ENCODE measurements around the gene HNF1A. TPM values are rescaled to one million over a fixed set of nuclear protein-coding genes. Genes with fewer than 3 reads are reported as not detected.

The HNF1A gene
- total and polyA plus RNA-seq, 2 of the 13 experiments (the other 11 are each of a cell fraction or from before 2014, with no cell fraction given), result 13.4 to 34.7 TPM

GRCh38 chr12:120972870-120973543 is 5.3 kb upstream of the HNF1A start:
- DNase-seq (ENCODE audit: low spot score) (peak; percentile 90), ATAC-seq (peak; percentile 84), FAIRE-seq (peak; percentile 73)
- ChIA-PET POLR2A (interaction anchor here (0.6 to 5.1 kb wide), 7 partner anchors 10 to 830 kb away, joined by 3 to 99 read pairs (median 4); no protein-coding TSS in a partner anchor), CTCF (ENCODE audit: low intra/inter-chr PET ratio, low total read pairs) (no interaction called here)
- no peaks in the 10 kb centered on the region for H3K27me3 ChIP-seq (ENCODE audit: control insufficient read depth in 1 of 2, insufficient read depth in 2 of 2, low read length in 2 of 2)
- H2AFZ ChIP-seq (ENCODE audit: low read length), result no peak overlapping the region
- H4K20me1 ChIP-seq (ENCODE audit: insufficient read depth, low read length), result peaks cover 15% of the 10 kb centered on the region; the same call in 1 of the 2 replicates
- 66% methylated on average over 10 of the region's 10 CpGs for WGBS (ENCODE audit: low lambda C conversion rate)
- peak overlapping the region; percentile 4; the same call in 1 of the 2 replicates for H3K4me2 ChIP-seq (ENCODE audit: low read depth, low read length)
- peak overlapping the region; percentile 64 for H3K27ac ChIP-seq (ENCODE audit: extremely low read length, insufficient read depth, low read length)
- no peaks in the 10 kb centered on the region for H3K9me3 ChIP-seq (ENCODE audit: low read length)
- peaks cover 55% of the 10 kb centered on the region for H3K4me1 ChIP-seq (ENCODE audit: insufficient read depth, low read length)
- intact Hi-C loops (cut with micrococcal nuclease; ENCODE audit: unreplicated experiment) (loop anchor here (5.0 to 10.0 kb wide), 2 partner anchors 68 to 391 kb away; partner anchors contain the start of genes POP5 and SPPL3), in situ Hi-C loops (cut with HindIII; ENCODE audit: extremely low pct_ligation_motif_present, low pct_unique_long_range_greater_than_20kb) (no loop called here)
- peak overlapping the region; percentile 20 for H3K9ac ChIP-seq (ENCODE audit: insufficient read depth, low read depth, low read length)
- peaks cover 19 to 43% of the 10 kb centered on the region in 2 experiments for H3K36me3 ChIP-seq (replicated peaks in 1 of 2; ENCODE audit: control insufficient read depth in 1 of 2, insufficient read depth in 2 of 2, low read length in 2 of 2)
- no TSS peak for BruUV-seq (replicated peaks)
- no peak overlapping the region for H3K4me3 ChIP-seq (replicated peaks in 1 of 3; ENCODE audit: insufficient read depth in 1 of 3, low read depth in 2 of 3, low read length in 3 of 3)
- peaks cover 16% of the 10 kb centered on the region for H3K79me2 ChIP-seq (ENCODE audit: insufficient read depth, low read length)
- TF ChIP-seq ZFX (CRISPR knock-in tag; IDR thresholded peaks at IDR 0.05; ENCODE audit: low read depth), result peak; percentile 22; the same call in 1 of the 2 replicates
- no peak for TF ChIP-seq ZNF615 (CRISPR knock-in tag; IDR thresholded peaks at IDR 0.05; ENCODE audit: borderline replicate concordance)
- TF ChIP-seq THAP7 (CRISPR knock-in tag; IDR thresholded peaks at IDR 0.05), result no peak
- 0 out of 2 replicates have a peak, but pooled peaks have one; percentile 37 for TF ChIP-seq ZSCAN29 (CRISPR knock-in tag; conservative IDR thresholded peaks at IDR 0.05)
- TF ChIP-seq NFYB (CRISPR knock-in tag; IDR thresholded peaks at IDR 0.05), result 0 out of 2 replicates have a peak, but pooled peaks have one; percentile 10
- TF ChIP-seq ZNF124 (CRISPR knock-in tag; IDR thresholded peaks at IDR 0.05), result no peak
- TF ChIP-seq CREB1 (IDR thresholded peaks at IDR 0.05), result no peak
- TF ChIP-seq CREB1 (CRISPR knock-in tag; IDR thresholded peaks at IDR 0.05), result no peak
- peak; percentile 37; the same call in 1 of the 2 replicates for TF ChIP-seq HNF4A (CRISPR knock-in tag; IDR thresholded peaks at IDR 0.05)
- TF ChIP-seq MTA1 (CRISPR knock-in tag; IDR thresholded peaks at IDR 0.05; ENCODE audit: borderline replicate concordance), result 0 out of 2 replicates have a peak, but pooled peaks have one; percentile 41
- no peak for TF ChIP-seq FOXC1 (CRISPR knock-in tag; IDR thresholded peaks at IDR 0.05; ENCODE audit: borderline replicate concordance)
- TF ChIP-seq FOXA3 (CRISPR knock-in tag; IDR thresholded peaks at IDR 0.05), result peak; percentile 38; the same call in 1 of the 2 replicates
- no peak for TF ChIP-seq ZNF292 (CRISPR knock-in tag; IDR thresholded peaks at IDR 0.05; ENCODE audit: borderline replicate concordance, low read depth)
- no peak for TF ChIP-seq ZBTB39 (CRISPR knock-in tag; IDR thresholded peaks at IDR 0.05)
- TF ChIP-seq ZNF878 (CRISPR knock-in tag; IDR thresholded peaks at IDR 0.05), result peak; percentile 33; the same call in 1 of the 2 replicates
- no peak for TF ChIP-seq STAT5B (CRISPR knock-in tag; IDR thresholded peaks at IDR 0.05)
- 0 out of 2 replicates have a peak, but pooled peaks have one; percentile 32 for TF ChIP-seq POLR2G (IDR thresholded peaks at IDR 0.05; ENCODE audit: low read depth, low read length)
- peak; percentile 41; the same call in 1 of the 2 replicates for TF ChIP-seq THAP9 (CRISPR knock-in tag; IDR thresholded peaks at IDR 0.05; ENCODE audit: borderline replicate concordance)
- TF ChIP-seq SAP130 (CRISPR knock-in tag; IDR thresholded peaks at IDR 0.05; ENCODE audit: low read depth), result peak; percentile 24; the same call in 1 of the 2 replicates

All from HepG2 (cell line).